GM18498 (cell line): ENCODE data around the gene GANAB.
A peak's percentile ranks its signal among the peaks of the same experiment; 100 is the strongest.
"Not testable (repeated sequence)": the region's sequence is repeated elsewhere in the genome, so short reads cannot be mapped to it uniquely, and the experiment has no call there.

Source experiments
- ATAC-seq: cut with Tn5 transposase; IDR thresholded peaks from one replicate; pipeline ENCODE4 v1.9.1; 2021; ENCODE audit warnings: mild to moderate bottlenecking, moderate library complexity; ENCODE audit not compliant: unreplicated experiment

The GANAB gene

DNA sequence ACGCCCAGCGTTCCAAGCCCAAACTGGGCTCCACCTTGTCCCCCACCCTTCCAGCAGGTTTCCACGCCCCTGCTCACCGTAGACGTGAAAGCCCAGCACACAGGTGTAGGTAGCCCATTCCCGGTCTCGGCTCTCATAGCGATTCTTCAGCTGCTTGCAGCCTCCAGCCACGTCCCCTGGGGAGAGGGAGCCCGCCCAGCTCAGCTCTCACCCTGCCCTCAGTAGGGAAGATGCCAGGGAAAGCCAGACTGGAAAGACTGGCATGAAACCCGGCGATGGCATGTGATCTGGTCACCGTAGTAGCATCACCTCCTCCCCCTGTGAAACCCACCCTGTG, 43.4 kb downstream of the GANAB start:
- ATAC-seq: no peak

DNA sequence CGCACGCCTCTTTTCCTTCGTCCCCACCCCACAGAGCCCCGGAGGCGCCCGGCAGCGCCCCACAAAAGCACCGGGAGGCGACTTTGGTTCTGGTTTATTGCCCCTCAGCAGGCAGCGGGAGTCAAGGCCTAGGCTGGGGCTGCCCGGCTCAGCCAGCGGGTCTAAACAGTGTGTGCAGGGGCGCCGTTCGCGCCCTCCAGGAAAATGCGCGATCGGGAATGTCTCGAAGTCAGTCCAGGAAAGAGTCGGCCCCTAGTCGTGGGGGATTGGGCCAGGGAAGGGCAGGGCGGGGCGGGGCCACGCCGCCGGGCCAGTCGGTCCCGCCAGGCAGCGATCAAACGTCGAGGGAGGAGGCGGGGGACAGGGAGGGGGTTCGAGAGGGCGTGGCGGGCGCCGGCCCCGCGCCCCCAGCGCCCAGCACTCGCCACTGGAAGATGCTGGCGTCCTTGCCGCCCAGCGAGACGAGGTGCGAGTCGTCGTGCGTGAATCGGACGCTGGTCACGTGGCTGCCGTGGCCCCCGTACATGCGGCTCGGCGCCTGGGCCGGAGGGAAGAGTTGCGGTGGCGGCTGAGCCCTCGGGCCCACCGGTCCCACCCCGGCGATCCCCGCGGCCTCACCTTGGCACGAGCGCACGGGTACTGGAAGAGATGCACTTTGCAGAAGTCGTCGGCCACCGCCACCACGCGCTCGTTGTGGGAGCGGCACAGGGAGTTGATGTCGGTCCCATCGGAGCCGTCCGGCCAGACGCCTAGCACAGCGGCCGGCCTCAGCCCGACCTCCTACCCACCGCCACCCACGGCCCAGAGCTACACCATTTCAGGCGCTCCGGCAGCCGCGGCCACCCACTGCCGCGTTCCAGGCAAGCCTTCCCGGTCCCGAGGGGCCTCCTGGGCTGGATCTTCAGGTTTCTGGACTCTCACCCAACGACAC, 44.0 kb downstream of the GANAB start:
- no peak for ATAC-seq

DNA sequence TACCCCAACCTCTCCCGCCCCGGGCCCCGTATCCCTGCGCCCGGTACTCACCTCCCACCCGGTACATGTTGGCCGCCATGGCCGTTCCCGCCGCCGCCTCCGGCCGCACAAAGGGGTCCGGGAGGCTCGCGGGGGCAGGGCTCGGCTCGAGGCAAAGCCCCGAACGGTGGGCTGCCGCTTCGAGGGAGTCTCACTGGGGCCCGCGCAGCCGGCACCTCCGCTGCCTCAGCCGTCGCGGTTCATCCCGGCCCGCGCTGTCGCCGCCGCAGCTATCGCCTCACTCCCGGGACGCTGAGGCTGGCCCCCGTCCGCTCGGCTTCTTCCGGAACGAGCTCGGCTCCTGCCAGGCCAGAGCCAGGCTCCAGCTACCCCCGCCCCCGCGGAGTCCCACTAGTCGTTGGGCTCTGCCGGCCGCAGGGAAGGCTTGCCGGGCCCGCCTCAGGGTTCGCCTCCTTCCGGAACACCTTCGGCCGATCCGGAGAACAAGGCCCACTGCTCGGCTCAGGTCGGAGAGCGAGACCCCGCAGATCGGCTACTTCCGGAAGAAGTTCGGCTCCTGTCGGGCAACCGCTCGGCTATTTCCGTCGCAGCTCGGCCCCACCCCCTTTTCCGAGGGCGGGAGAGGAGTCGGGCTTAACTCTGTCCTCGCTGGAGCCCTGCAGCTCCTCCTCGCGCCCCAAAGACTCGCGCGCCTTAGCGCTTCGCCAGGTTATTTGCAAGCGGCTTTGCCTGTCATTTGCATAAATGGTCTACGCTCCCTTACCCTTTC, 44.9 kb downstream of the GANAB start, which contains the start of gene MTA2:
MTA2 (minus strand) TSS at position 494 of the 769 bp plus-strand sequence; CDS start at position 79, 415 bp downstream.
- ATAC-seq: peak; percentile 77

DNA sequence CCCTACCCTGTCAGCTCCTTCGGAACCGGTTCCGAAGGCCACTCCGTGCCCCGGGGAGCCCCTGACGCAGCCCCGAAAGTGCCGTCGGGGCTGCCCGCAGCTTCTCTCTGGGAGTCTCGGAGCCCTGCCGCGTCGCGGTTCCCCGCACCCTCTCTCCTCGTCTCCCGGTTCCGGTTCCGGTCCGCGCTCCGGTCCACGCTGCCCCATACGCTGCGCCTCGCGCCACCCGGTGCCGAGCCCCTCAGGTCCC, 45.4 kb downstream of the GANAB start:
- no peak for ATAC-seq

DNA sequence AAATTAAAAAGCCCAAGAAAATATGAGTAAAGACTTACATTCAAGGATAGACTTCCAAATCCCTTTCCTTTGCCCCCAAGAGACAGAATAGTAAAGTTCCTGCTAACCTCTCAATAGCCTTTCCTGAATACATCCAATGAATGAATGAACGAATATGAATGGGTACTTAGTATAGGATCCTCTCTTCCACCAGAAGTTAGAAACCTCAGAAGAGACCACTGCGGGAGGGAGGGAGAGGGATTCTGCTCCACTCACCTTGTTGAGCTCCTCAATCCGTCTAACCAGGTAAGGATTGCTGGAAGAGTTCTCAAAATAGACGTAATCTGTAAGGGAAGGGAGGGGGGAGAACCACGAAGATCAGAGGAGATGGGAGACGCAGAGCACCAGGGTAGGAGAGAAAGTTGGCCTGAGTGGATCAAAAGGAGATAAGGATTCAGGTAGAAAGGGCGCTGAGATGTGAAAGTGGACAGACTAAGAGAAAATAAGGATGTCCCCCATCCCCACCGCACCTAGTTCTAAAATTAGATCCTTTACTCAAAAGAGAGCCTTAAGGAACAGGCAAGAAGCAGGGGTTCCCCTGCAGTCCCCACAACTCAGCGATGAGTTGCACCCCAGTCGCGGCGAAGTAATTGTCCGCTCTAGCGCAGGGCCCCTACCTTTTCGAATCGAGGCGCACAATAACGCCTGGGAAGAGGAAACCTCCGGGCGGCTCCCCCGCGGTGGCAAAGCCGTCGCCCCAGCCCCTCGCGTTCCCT, 45.9 kb downstream of the GANAB start:
- no peak for ATAC-seq

DNA sequence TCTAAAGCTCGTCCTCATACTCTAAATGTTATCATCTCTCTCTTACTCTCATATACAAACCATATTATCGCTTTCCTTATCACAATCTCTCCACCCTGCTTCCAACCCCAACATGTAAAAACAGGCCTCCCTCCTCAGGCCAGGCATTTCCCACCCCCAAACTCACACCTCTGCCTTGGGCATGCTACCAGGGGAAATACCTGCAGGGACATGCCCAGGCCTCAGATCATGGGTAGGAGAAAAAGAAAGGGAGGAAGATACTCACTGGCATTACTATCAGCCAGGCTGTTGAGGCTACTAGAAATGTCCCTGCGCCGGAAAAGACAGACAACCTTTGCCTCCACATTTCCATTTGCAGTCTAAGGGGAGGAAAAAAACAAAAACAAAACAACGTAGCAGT, 46.5 kb downstream of the GANAB start:
- ATAC-seq: no peak

DNA sequence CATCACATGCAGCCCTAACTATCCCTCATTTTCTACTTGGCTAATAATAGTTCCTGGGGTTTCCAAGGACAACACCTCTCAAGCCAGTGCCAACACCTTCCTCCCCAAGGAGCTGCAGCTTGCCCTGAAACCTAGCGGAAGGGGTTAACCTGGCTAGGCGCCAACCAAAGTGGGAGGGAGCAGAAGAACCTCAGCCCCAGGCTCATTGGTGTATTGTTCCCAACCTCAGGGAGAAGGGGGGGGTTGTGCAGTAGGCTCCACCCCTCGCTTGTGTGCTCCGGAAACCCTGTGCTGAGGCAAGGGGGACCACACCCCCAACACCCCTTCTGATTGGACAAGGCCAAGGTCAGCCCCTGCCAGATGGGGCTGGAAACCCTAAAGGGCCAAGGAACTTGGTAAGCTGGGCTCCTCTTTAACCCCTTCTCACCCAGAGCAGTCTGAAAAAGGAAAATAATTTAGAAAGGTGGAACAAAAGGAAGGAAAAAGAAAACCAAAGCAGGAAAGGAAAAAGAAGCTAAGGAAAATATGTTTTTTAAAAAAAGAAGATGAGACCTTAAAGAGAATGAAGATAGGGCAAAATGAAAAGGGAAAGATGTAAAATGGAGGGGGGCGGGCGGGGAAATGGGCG, 47.2 kb downstream of the GANAB start:
- peak; percentile 54 for ATAC-seq

DNA sequence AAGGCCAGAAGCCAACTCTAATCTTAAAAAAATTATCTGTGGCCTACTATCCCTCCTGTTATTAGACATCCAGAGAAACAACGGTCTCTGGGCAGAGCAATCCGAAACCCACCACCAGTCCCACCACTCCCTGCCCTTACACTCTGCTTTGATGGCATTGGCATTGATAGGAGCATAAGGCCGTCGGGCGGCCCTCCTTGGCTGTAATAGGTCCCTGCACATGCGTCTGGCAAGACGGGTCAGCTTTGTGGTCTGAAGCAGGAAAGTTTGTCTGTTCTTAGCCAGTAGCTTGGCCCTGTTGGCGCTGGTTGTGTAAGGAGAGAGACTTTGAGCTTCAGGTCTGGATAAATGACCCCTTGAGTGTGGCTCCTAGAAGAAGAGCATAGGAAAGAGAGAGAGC, 51.3 kb downstream of the GANAB start:
- no peak for ATAC-seq

DNA sequence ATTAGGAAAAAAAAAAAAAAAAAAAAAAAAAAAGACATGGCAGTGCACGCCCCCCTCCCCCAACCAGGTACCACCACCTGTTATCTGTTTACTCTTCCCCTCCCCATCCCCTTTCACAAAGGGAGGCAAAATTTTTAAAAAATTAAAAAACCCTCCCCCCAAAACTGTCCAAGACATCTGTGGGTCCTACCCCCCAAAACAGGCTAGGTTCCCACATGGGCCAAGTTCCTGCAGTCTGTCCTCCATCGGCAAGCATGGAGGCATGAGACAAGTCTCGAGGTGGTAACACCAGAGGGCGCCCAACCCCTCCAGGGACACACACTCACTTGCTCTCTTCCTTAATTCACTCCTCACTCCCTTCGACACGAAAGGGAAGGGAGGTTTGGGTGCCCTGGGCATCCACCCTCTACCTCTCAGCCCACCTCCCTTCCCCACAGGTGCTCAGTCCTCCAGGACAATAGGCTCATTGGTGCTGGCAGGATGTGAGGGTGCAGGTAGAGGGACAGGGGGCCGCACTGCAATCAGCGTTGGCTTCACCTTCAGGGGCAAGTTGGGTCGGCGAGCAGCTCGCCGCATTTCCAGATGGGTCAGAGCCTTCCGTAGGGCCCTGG, 52.9 kb downstream of the GANAB start:
- no peak for ATAC-seq

DNA sequence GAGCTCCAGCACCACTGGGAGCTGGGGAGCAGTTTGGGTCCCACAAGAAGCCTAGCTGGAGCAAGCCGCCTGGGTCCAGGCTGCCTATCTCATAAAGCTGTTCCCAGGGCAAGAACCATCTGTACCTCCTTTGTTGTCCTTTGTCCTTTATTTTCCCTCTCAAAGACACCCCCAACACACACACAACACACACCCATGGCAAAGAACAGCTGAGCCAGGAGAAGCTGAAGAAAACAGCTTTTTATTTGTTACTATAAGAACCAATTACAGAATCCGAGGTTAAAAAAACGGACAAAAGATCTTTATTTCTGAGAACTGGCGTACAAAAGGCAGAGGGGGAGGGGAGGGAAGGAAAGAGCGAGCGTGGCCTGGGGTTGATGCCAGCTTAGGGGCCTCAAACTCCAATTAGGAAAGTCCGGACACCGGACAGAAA, 53.4 kb downstream of the GANAB start:
- no peak for ATAC-seq

DNA sequence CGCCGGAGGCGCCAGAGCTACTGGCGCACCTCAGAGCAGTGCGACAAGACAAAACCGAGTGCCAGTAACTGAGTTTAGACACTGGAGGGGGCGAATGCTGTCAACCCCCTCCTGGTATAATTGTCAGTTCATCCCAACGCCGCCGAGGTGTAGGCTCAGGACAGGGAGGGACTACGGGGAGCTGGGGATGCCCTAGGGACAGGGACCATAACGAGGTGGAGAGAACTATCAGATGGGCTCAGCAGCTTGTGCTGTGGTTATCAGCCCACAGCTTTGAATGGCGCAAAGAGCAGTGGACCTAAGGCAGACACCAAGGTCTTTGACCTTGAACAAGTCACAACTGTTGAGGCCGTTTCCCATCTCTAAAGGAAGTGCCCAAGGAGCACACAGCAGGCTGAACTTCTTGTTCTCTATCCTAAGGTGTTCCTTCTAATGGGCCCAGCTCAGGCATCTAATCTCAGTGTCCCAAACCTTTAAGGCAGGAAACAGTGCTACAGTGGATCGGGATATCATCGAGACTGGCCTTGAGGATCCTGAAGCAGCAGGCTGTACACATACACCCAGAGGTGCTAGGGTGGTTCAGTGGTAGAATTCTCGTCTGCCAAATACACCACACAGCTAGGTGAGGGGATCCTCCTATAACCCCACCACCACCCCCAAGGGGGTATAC, 54.1 kb downstream of the GANAB start:
- ATAC-seq: no peak

DNA sequence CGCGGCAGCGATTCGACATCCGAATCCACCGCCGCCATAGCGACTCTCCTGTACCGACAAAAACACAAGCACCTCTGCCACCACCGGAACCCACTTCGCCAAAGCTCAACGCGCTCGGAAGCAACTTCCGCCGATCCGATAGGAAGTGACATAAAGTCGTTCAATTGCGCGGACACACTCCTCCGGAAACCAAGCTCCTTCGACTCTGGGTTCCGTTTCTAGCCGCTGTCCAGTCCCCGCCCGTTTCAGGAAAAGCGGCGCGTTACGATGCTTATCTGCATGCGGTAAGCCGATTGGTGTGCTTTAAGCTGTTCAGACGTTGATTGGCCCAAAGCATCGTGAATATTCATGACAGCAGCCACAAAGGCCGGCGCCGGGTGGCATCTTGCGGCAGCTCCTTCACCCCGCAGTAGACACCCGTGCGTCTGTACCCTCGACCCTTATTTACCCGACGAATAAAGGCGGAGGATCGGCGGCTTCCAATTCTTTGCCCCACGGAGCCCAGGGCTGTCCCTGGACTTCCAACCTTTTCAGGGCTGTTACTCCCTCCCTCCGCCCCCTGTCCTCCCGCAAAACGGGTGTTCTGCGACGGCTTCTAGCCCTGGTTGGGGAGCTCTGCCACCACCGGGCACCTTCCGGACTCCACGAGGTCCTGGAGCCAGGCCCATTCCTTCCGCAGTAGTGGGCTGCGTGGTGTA, 54.8 kb downstream of the GANAB start, which contains the start of gene TUT1:
TUT1 (minus strand) TSS at position 76 of the 698 bp plus-strand sequence; CDS start at position 38, 38 bp downstream.
- ATAC-seq: peak; percentile 85

DNA sequence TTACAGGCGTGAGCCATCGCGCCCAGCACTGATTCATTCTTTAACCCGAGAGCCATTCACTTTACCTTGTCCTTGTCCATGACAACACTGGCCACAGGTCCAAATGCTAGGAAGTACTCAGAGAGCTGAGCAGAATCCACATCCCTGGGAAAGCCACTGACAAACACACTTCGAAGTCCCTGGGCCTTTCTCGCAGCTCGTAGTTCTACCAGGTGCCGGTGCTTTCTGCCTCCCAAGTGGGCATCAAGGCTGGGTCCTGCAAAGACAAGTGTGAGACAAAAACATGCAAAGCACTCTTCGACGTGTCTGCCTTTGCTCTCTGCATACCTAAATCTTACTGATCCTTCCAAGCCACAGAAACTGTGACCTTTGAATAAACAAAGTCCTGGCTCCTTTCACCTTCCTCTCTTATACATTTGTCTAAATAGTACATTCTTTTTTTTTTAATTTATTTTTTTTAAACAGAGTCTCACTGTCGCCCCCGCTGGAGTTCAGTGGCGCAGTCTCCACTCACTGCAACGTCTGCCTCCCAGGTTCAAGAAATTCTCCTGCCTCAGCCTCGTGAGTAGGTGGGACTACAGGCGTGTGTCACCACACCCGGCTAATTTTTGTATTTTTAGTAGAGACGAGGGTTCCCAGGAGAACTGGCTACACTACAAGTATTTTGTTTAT, 57.3 kb downstream of the GANAB start:
- ATAC-seq: no peak

DNA sequence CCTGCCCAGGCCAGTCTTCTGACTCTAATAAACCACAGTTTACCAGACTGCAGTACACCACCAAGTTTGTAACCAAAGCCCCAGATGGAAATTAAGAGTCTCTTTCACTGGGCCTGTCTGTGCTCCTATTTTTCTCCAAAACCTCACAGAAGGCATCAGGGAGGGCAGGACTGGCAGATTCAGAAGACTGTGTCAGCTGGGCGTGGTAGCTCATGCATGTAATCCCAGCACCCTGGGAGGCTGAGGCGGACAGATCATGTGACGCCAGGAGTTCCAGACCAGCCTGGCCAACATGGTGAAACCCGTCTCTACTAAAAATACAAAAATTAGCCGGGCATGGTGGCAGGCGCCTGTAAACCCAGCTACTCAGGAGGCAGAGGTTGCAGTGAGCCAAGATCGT, 61.1 kb downstream of the GANAB start:
- ATAC-seq: not testable (repeated sequence)

DNA sequence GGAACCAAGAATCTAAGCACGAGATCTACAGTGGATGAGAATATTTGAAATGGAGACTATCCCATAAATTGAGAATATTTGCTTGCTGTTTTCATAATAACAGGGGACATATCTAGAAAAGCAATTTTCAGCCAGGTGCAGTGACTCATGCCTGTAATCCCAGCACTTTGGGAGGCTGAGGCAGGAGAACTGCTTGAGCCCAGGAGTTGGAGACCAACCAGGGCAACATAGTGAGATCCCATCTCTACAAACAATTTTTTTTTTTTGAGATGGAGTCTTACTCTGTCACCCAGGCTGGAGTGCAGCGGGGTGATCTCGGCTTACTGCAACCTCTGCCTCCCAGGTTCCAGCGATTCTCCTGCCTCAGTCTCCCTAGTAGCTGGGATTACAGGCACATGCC, 64.7 kb downstream of the GANAB start:
- not testable (repeated sequence) for ATAC-seq

DNA sequence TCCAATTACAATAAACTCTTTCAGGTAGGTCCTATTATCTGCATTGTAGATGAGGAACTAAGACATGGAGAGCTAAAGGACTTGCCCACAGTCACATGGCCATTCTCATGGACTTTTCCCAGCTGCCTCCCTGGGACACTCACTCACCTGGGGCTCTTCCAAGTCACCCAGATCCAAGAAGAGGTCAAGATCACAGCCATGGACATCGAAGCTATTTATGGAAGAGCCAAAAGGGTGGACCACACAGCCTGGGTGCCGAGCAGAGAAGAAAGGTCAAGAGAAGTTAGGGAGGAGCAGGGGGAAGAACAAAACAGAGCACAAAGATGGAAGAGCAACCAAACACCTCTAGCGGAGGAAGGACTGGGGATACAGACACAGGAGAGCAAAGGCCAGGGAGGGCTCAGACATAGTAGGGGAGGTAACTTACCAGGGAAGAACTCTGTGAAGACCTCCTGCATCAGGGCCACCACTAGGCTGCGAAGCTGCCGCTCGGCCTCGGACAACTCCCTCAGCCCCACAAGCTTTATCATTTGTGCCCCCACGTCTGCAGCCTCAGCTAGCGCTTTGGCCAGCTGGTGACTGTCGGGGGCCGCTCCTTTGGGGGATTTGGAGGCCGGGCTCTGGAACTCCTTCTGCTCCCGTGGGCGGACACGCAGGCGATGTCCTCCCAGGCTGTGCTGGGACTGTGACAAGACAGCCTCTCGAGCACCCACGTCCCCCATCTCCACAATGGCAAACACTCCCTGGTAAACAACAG, 65.3 kb downstream of the GANAB start:
- no peak for ATAC-seq

DNA sequence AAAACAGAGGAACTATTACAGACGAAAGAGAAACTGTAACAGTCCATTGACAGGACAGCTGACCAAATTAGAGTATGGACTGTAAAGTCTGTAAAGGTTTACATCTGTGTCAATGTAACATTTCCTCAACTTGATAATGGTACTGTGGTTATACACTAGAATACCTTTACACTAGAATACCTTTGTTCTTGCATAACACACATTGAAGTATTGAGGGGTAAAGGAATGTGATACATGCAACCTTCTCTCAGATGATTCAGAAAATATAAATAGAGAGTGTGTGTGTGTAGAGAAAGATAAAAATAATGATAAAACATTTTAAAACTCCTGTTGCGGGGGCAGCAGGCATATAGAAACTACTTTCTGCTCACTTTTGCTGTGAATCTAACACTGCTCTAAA, 67.2 kb downstream of the GANAB start:
- ATAC-seq: no peak

DNA sequence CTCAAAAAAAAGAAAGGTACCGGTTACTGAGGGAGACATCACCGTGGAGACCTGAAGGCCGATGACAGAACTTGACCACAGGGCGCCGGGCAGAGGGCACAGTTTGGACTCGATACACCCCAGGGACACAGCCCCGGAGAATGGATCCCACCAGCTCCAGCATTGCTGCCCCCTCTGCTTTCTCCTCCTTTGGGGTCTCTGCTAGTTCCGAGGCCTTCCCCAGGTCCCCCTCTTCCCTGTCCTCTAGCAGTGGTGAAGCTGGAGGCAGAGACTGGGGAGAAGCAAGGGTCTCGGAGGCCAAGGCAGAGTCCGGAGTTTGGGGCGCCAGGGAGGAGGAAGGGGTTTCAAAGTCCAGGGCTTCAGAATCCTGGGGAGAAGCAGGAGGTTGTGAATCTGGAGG, 67.9 kb downstream of the GANAB start:
- ATAC-seq: no peak
